ENCODE results near the gene ANG.
"Not testable (repeated sequence)": the region's sequence is repeated elsewhere in the genome, so short reads cannot be mapped to it uniquely, and the experiment has no call there.

The ANG gene

DNA sequence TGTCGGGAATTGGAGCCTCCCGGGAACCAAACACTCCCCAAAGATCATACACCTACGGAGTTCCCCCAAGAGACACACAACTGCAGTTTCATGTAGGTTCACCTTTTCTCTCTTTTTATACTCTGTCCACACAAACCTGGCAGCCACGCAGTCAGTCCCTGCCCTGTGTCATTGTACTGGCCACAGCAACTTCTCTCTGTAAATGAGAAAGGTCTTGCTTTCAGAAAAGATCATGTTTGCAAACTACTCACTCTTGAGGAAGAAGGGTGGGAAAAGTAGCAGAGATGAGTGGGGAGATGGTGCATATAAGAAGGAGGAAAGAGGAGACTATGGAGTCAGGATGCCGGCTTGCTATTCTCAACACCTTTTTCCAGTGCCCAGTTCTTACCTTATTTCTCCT lies 10.4 kb downstream of the ANG start:
- no peak for DNase-seq (ENCODE audit: low read depth, low spot score)

DNA sequence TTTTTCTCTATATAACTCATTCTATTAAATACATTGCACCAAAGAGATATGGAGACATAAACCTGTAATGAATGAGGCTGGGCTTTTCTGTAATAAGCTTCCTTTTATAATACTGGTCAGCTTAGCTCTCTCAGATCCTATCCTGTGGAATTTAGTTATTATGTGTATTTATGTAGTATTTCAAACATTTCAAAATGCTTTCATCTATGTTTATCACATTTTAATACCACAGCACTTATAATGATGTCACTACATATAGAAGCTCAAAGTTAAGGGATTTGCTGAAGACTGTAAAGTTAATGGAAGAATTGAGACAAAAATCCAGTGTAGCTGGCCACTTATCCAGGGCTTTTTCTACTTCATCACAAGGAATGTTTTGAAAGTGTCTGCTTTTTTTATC lies 11.4 kb downstream of the ANG start:
- no peak for DNase-seq (ENCODE audit: low read depth, low spot score)

DNA sequence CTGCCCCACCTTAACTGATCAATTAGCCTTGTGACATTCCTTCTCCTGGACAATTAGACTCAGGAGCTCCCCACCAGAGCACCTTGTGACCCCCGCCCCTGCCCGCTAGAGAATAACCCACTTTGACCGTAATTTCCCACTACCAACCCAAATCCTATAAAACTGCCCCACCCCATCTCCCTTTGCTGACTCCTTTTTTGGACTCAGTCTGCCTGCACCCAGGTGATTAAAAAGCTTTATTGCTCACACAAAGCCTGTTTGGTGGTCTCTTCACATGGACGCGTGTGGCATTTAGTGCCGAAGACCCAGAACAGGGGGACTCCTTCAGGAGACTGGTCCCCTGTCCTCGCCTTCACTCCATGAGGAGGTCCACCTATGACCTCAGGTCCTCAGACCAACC lies 12.4 kb downstream of the ANG start:
- not testable (repeated sequence) for DNase-seq (ENCODE audit: low read depth, low spot score)

DNA sequence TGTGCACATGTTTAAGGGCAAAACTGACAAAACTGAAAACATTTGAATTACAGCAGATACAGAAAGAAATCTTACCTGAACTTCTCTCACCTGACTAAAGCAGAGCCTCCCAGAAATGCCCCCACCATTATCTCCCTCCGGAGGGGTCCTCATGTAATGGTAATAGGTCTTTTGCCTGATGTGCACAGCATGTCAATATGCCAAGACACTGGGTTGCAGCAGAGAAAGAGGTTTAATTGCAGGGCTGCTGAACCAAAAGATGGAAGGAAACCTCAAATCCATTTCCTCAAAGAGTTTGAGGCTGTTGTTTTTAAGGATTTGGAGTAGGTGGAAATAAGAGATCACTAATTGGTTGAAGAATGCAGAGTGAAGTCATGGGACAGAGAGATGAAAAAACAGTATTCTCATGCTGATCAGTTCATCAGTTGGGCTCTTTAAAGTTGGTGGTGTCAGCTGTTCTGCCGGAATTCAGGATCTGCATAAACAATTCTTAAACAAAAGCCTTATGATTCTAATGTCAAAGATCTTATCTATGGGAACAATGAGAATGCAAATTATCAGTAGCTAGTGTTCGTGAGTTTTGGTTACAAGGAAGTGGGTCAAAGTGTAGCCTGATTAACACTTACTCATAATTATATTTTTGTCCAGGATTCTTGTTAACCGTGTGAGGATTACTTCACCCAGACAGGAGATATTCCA lies 18.2 kb downstream of the ANG start:
- no peak for DNase-seq (ENCODE audit: low read depth, low spot score)

DNA sequence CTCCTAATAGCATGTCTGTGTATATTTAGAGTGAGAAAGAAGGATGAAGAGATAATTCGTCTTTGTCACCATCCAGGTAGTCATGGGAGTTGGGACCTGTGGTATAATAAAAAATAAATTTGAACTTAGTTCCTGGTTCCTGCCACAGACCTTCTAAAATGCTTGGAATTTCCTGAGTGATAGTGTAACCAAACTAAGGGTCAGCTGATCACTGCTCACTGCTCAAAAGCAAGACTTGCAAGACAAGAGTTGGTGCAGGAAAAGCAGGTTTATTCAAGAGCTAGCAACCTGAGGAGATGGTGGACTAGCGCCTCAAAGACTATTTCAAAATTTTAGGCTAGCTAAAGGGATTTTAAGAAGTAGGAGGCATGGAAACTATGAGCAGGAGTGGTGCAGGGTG lies 19.1 kb downstream of the ANG start:
- no peak for DNase-seq (ENCODE audit: low read depth, low spot score)

DNA sequence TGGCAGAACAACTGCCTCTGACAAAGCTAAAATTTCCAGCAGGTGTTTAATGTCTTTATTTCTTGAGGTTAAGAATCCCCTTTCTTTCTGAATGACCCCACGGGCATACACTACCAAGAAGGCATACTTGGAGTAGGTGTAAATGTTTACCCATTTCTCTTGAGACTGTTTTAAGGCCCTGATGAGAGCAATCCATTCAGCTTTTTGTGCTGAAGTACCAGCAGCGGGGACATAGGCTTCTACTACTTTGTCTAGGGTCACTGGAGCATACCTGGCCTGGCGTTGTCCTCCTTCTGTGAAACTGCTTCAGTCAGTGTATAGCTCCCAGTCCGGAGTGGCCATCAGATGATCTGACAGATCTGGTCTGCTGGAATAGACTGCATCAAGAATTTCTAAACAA lies 22.7 kb downstream of the ANG start:
- DNase-seq (ENCODE audit: low read depth, low spot score) = no peak

DNA sequence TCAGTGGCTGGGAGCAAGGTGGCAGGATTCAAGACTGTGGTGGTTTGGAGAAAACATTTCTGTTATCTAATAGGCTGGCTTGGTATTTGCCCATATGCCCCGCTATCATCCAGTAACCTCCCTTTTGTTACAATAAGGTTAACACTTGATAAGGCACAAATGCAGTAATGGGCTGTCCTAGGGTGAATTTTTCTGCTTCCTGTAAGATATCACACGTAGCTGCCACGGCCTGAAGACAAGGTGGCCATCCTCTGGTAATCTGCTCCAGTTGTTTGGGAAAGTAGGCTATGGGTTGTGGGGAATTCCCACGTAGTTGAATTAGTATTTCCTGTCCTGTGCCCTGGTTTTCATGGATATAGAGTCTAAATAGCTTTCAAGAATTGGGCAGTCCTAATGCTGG lies 23.1 kb downstream of the ANG start:
- no peak for DNase-seq (ENCODE audit: low read depth, low spot score)

DNA sequence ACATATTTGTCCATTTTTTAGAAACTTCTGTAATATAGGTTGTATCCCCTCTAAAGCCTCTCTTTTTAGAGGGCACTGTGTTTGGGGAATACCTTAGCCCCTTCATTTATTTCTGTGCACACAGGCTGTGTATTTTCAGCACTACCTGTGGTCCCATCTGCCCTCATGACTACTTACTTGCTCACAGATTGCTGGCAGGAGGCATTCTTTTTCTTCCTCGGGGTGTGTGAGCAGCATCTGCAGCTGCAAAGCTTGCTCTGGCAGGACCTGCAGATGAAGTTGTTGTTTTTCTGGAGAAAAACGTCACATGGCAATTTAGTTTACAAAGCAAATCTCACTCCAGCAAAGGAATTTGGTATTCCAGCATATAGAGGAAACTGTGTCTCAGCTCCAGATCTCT lies 24.3 kb downstream of the ANG start:
- no peak for DNase-seq (ENCODE audit: low read depth, low spot score)

DNA sequence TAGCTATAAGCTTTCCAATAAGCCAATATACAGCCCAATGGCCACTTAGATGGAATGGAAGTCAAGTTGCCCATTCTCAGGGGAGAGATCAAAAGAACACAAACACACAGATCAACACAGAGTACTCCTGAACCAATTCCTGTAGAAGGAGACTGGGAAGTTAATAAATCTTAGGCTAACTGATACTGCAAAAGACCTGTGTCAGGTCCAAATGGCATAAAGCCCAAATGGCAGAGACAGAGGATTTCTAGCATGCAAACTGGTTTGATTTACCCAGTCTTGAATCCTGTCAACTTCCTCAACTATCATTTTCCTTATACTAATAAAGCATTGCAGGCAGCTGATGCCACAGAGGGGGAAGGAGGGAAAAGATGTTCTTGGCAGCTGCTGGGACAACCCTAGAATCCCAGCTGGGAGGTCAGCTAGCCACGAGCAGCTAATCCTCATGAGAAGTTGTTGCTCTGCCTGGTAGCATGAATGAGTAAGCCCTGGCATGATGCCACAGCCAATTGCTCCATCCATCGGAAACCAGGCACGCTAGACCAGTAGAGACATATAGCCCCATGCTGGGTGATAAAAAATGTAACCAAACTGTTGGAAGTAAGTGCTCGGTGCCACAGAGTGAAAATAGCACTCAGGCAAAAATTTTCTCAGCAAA lies 26.2 kb downstream of the ANG start:
- DNase-seq (ENCODE audit: low read depth, low spot score) = peak; percentile 77

DNA sequence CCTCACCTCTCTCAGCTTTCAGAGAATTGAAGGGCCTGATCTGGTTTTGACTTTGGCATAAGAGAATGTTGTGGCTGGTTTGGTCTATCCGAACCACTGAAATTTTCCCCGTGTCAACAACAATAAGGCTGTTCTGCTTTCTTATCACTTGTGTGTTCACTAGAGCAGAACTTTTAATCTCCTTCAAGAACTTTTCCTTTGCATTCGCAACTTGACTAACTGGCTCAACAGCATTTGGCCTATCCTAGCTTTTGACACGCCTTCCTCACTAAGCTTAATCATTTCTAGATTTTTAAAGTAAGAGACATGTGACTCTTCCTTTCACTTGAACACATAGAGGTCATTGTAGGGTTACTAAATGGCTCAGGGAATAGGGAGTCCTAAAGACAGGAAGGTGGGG lies 31.2 kb downstream of the ANG start:
- DNase-seq (ENCODE audit: low read depth, low spot score) = no peak

DNA sequence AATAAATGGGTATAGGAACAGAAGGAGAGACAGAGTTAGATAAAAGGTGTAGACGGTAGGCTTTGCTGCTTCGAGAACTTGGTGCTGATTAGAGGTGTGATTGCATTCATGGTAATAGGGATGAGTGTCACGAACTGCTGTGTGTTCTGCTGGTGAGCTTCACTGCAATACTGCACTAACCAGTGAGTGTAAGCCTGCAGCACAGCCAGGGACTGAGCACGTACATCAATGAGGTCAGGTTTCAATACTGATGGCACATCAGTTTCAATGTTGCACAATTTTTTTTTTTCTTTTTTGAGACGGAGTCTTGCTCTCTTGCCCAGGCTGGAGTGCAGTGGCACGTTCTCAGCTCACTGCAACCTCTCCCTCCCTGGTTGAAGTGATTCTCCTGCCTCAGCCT lies 32.2 kb downstream of the ANG start:
- no peak for DNase-seq (ENCODE audit: low read depth, low spot score)

DNA sequence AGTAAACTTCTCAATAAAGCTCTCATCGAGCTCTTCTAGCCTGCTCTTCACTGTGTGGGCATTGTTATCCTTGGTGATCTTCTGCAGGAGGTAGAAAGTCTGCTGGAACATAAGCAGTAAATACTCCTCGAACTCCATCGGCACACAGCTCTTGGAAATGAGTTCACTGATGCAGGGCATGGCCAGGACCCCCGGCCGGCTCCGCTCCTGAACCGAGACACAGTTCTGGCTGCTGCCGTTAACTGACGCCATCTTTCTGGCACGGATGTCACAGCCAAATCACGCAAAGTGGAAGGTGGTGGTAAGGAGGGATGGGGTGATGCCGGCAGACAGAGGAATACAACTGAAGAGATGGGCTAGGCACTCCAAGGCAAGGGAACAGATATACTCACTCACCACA lies 33.5 kb downstream of the ANG start:
- DNase-seq (ENCODE audit: low read depth, low spot score) = no peak

DNA sequence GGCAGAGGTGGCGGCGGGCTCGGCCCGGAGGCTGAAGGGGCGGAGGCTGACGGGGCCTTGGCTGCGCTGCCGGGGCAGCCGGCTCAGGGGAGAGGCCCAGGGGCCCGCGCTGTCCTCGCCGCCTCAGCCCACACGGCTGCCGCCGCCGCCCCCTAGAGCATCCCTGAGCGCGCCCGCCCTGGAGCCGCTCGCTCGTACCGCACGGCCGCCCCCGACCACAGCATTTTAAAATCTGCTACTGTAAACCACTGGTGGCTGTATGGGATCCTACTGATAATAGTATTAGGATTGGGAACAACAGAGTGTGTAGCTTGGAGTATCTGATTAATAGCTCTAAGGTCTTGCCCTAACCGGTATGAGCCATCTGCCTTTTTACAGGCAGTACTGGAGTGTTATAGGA lies 34.9 kb downstream of the ANG start:
- no peak for DNase-seq (ENCODE audit: low read depth, low spot score)

DNA sequence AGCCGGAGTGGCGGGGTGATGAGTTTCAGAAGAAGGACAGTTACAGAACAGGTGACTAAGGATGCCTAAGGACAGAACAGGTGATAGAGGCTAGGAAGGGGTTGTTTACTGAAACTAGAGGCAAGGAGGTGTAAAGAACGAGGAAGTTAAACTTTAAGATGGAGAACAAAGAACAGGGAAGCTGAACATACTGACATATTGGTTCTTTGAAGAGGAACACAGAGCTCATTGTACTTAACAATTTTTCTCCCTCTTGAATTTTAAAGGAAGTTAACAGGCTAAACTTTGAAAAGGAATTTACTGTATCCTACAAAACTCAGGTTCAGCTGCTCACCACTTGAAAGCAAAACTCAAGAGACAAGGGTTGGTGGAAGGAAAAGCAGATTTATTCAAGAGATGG lies 37.6 kb downstream of the ANG start:
- DNase-seq (ENCODE audit: low read depth, low spot score) = not testable (repeated sequence)

DNA sequence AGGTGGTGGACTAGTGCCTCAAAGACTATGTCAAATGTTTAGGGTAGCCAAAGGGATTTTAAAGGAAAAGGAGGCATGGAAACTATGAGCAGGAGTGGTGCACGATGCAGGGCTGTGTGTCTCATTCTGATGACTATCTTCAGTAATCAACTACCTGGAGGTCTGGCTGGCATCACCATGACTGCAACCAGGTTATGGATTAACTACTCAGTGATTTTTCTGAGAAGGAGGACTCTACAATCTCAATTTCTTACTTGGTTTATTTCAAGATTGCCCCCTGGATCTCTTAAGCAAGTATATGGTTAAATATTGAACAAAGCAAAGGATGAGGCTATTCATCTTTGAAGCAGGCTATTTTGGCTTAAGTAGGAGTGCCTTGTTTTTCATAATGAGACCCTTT lies 38.0 kb downstream of the ANG start:
- DNase-seq (ENCODE audit: low read depth, low spot score) = no peak

DNA sequence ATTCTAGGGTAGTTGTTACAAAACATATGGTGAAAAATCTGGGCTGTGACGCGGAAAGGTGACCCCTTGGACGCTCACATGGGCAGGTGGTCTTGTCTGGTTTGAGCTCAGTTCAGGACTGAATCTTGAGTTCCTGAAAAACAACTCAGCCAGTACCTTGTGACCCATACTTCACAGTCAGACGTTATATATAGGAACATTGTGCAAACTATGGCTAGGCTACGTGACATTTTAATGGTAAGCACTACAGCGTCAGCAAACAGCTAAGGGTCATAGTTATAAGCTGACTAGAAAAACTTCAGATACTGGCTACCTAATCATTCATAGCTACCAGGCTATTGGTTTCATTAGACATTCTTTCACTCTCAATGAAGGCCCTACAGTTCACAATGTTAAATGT lies 42.3 kb downstream of the ANG start:
- no peak for DNase-seq (ENCODE audit: low read depth, low spot score)

DNA sequence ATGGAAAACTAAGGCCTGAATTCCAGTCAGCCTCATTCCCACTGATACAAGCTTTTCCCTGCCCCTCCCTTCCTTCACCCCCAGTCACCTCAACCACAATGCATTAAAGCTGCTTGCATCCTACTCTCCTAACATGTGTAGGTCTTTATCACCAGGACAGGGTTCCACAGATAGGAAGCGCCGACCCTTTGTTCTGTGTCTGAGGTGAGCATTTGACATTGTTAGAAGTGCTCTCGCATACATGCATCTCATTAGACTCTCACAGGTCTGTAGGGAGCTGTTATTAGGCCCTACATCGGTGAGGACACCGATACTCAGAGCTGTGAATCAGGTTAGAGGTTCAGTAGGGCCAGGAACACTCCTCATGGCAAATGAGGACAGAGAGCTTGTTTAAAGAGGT lies 43.9 kb downstream of the ANG start:
- no peak for DNase-seq (ENCODE audit: low read depth, low spot score)

DNA sequence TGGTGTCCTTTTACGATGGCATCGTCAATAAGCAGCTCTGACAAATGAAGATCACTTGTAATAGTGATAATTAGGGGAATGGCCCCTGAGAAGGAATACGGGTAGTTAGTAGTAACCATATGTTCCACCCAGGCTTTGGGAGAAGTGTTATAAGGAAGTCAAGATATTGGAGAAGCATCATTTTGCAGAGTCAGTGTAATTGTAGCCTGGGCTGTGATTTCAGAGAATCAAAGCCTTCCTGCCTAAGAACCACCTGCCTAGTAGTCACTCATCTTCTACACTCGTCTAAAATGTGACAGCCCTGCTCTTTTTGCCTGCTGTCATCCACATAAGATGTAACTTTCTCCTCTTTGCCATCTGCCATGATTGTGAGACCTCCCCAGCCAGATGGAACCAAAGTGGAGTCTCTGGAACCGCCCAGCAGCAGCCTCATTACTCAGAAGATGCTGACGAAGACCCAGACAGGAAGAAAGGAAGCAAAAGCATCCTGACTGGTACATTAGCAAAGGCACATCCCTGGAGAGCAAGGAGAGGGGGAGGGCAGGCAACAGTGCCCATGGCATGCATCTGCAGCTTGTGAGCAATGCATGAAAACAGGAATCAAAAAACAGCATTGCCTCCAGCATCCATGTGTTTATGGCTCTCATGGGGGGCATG lies 44.5 kb downstream of the ANG start:
- DNase-seq (ENCODE audit: low read depth, low spot score) = no peak

DNA sequence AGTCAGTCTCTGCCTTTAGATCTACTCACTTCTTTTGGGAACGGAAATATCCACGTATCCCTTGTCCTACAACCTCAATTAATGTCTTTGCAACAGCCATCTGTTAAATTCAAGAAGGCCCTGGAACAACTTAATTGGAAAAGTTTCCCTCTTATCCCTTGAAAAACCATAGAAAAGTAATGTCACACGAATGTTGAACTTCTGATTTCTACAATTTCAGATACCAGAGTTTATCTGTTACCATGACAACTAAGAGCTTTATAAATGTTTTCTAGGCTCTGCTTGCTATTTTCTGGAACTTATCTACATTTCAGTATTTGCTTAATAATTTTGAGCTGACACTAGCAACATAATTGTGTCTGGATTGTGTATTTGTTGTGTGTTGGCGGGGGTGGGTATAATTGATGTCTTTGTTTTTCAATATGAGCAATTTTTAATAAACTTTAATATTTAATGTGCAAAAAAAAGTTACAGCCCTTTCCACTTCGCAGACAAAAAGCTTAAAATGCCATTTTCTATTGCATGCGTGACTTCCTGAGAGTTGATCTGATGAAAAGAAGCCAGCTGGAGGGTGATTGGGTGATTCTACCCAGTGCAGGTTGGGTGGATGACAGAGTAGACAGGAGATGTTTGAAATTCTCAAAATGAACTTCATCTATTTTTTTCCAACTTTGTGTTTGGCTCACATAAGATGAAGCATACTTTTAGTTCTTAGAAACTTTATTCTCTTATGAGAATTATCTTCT lies 45.3 kb downstream of the ANG start:
- DNase-seq (ENCODE audit: low read depth, low spot score) = no peak

DNA sequence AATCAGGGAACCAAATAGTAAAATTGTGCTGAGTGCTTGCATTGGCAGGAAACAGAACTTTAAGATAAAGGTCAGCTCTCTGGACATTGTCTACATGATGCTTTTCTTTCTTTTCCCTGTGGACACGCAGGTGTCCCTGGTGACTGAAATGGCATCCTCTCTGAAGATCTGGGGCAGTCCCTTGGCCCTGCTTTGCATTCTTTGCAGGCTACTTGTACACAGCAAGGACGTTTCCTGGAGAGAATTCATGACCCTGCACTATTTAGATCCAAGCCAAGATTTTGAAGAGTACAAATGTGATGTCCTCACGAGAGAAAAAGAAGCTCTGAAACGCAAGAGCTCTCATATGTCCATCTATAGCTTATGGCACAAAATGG lies 45.9 kb downstream of the ANG start:
- no peak for DNase-seq (ENCODE audit: low read depth, low spot score)

DNA sequence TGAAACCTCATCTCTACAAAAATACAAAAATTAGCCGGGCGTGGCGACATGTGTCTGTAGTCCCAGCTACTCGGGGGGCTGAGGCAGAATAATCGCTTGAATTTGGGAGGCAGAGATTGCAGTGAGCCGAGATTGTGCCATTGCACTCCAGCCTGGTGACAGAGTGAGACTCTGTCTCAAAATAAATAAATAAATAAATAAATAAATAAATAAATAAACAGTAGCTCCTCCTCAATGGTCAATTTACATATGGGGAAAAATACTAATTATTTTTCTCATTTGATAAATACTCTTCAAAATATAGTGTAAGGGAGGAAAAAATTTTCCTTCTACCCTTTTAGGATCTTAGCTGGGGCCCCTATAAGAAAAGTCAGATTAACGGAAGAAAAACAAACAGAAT lies 49.7 kb downstream of the ANG start:
- DNase-seq (ENCODE audit: low read depth, low spot score) = not testable (repeated sequence)

DNA sequence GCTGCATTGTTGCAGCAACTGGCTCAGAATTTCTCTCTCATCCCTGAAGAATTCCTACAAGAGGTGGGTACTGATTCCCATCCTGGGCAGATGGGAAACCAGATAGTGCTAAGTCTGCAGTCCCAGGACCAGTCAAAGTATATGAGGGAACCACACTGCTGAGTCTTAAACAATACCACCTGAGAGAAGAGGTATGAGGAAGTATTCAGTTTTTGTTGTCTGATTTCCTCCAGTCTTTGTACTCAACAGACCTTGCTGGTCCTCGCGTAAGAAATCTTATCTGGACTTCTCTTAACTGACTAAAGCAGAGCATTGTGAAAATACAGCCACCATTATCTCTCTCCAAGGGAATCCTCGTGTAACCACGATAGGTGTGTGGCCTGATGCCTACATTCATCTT lies 53.6 kb downstream of the ANG start:
- no peak for DNase-seq (ENCODE audit: low read depth, low spot score)

DNA sequence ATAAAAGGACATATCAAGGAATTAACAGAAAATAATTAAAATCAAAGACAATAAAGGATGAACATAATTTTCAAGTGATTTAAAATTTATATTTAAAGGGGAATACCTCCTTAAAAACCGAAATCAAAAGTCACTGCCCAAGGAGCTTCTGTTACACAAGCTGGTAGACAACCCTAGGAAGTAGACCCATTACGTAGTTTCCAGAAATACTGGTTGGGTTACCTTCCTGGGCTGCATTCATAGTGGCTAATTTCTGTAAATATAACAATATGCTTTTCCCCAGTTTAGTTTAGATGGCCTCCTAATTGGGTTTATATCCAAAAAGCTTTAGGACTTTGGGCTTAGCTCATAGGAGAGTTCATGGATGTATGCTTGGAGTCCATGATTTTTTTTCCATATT lies 55.0 kb downstream of the ANG start:
- no peak for DNase-seq (ENCODE audit: low read depth, low spot score)

Measured in brain pericyte (primary cell).